ENCODE data around the gene SEPTIN12. TPM values are rescaled to one million over a fixed set of nuclear protein-coding genes. Genes with fewer than 3 reads are reported as not detected.

Gene SEPTIN12
- total and polyA plus RNA-seq, 2 donors (not counting 3 experiments of a cell fraction or from before 2014, with no cell fraction given): not detected

- DNase-seq (ENCODE audit: low read depth, low spot score): no peak
- Histone ChIP-seq H3K4me1 (ENCODE audit: control insufficient read depth, extremely low read depth, insufficient read depth, low read length) (no peaks in the 10 kb centered on the region), H4K20me1 (replicated peaks; ENCODE audit: control insufficient read depth, extremely low read depth, insufficient read depth, low read length) (no peaks in the 10 kb centered on the region), H3K9ac (replicated peaks; ENCODE audit: extremely low read depth, insufficient read depth, low read length) (no peak overlapping the region), H3K9me3 (replicated peaks; ENCODE audit: control insufficient read depth, insufficient read depth, low read length) (no peaks in the 10 kb centered on the region), H3K4me2 (ENCODE audit: insufficient read depth, low read length) (no peak overlapping the region), H3K27me3 (ENCODE audit: control insufficient read depth in 2 of 2, insufficient read depth in 2 of 2, low read length in 2 of 2) (no peaks in the 10 kb centered on the region), H3K4me3 (replicated peaks in 1 of 3; ENCODE audit: insufficient read depth in 1 of 3, low read depth in 1 of 3, low read length in 3 of 3) (no peak overlapping the region), H3K36me3 (ENCODE audit: control insufficient read depth in 2 of 2, extremely low read depth in 1 of 2, insufficient read depth in 2 of 2, low read length in 2 of 2) (peaks cover 9 to 22% of the 10 kb centered on the region in 2 experiments), H3K27ac (ENCODE audit: insufficient read depth, low read depth, low read length) (no peak overlapping the region), H3K79me2 (ENCODE audit: control insufficient read depth, insufficient read depth, low read length) (peaks cover 2% of the 10 kb centered on the region), H3K9me1 (replicated peaks; ENCODE audit: control insufficient read depth, extremely low read depth, insufficient read depth, low read length) (no peaks in the 10 kb centered on the region), H2AFZ (ENCODE audit: low read depth, low read length) (no peak overlapping the region)
- no peak for FAIRE-seq
- no peak for TF ChIP-seq GATA2 (IDR thresholded peaks at IDR 0.05; ENCODE audit: insufficient read depth, insufficient read length, low read depth, low read length)
- TF ChIP-seq CTCF (IDR thresholded peaks at IDR 0.05; ENCODE audit: extremely low read depth in 1 of 2, insufficient read depth in 1 of 2, low read depth in 1 of 2, low read length in 2 of 2): no peak
- no peak for TF ChIP-seq FOS (IDR thresholded peaks at IDR 0.05; ENCODE audit: borderline replicate concordance, insufficient read depth, low read length)
- TF ChIP-seq EZH2 (IDR thresholded peaks at IDR 0.05; ENCODE audit: borderline replicate concordance, low read depth, low read length, severe bottlenecking): no peak
- TF ChIP-seq POLR2A (IDR thresholded peaks at IDR 0.05; ENCODE audit: low read depth, low read length): no peak
- no peak for TF ChIP-seq POLR2AphosphoS5 (IDR thresholded peaks at IDR 0.05; ENCODE audit: insufficient read depth, low read depth, low read length)
- TF ChIP-seq JUN (IDR thresholded peaks at IDR 0.05; ENCODE audit: borderline replicate concordance, insufficient read depth, insufficient read length, low read depth): no peak
- no peak for TF ChIP-seq MAX (IDR thresholded peaks at IDR 0.05; ENCODE audit: insufficient read depth, insufficient read length)
- no peak for TF ChIP-seq MYC (IDR thresholded peaks at IDR 0.05; ENCODE audit: low read depth, low read length)
- intact Hi-C loops (cut with micrococcal nuclease): no loop called here
- dilution Hi-C loops (cut with MboI; ENCODE audit: extremely low pct_ligation_motif_present, low sequenced_read_pairs): no loop called here
- POLR2A ChIA-PET: no interaction called here
- CTCF ChIA-PET: no interaction called here
- no TSS peak for BruUV-seq (replicated peaks)
These were observed 35.6 kb downstream of the SEPTIN12 start for GRCh38 chr16:4752351-4753100.

All from endothelial cell of umbilical vein (primary cell).